ENCODE data around the gene MYD88.
A peak's percentile ranks its signal among the peaks of the same experiment; 100 is the strongest.
"Not testable (repeated sequence)": the region's sequence is repeated elsewhere in the genome, so short reads cannot be mapped to it uniquely, and the experiment has no call there.

MYD88 gene

DNA sequence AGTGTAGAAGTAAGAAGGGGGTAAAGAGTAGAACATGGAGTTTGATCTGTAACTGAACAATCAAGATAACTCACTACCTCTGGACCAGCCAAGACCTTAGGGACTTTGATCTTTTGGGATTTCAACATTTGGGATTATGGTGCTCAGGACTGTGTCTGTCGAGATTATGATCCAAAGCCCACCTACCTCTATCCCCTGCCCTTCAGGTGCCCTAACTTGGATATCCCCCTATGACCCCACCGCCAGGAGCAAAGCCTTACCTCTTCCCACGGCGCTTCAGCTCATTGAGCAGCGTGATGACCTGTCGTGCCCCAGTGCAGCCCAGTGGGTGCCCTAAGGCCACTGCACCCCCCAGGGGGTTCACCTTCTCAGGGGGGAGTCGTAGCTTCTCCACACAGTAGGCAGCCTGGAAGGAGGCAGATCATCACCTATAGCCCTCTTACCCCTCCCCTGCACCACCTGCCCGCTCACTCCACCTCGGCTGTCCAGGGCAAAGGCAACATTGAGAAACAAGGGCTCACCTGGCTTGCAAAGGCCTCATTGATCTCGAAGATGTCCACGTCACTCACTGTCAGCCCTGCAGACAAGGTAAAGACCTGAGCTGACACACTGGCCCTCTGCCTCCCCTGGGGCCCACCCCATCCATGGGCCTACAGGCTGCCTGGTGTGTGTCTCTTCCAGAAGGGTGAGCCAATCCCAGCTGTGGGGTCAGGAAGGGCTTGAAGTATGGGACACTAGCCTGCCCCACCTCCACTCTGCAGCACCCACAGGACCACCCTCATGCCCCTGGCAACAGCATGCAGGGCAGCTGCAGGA lies 12.9 kb upstream of the MYD88 start:
- Mint-ChIP-seq H3K27ac (peak overlapping the region; percentile 49 to 83), H3K27me3 (no peaks in the 10 kb centered on the region), H3K36me3 (ENCODE audit: insufficient read depth) (peaks cover 70% of the 10 kb centered on the region), H3K4me1 (ENCODE audit: low read depth in 2 of 2) (peaks cover 10 to 15% of the 10 kb centered on the region in 2 donors), H3K4me3 (no peak overlapping the region), H3K9me3 (no peaks in the 10 kb centered on the region)
- ATAC-seq (replicated peaks) (no peak), DNase-seq (no peak)

GRCh38 chr3:38126121-38126892 lies 12.2 kb upstream of the MYD88 start:
- no peak for DNase-seq
- peak overlapping the region; percentile 49 to 83 for H3K27ac Mint-ChIP-seq
- no peaks in the 10 kb centered on the region for H3K9me3 Mint-ChIP-seq
- H3K4me3 Mint-ChIP-seq: no peak overlapping the region
- H3K27me3 Mint-ChIP-seq: no peaks in the 10 kb centered on the region
- no peak for ATAC-seq (replicated peaks)
- H3K4me1 Mint-ChIP-seq (ENCODE audit: low read depth in 2 of 2): peaks cover 8 to 19% of the 10 kb centered on the region in 2 donors
- peaks cover 66% of the 10 kb centered on the region for H3K36me3 Mint-ChIP-seq (ENCODE audit: insufficient read depth)

DNA sequence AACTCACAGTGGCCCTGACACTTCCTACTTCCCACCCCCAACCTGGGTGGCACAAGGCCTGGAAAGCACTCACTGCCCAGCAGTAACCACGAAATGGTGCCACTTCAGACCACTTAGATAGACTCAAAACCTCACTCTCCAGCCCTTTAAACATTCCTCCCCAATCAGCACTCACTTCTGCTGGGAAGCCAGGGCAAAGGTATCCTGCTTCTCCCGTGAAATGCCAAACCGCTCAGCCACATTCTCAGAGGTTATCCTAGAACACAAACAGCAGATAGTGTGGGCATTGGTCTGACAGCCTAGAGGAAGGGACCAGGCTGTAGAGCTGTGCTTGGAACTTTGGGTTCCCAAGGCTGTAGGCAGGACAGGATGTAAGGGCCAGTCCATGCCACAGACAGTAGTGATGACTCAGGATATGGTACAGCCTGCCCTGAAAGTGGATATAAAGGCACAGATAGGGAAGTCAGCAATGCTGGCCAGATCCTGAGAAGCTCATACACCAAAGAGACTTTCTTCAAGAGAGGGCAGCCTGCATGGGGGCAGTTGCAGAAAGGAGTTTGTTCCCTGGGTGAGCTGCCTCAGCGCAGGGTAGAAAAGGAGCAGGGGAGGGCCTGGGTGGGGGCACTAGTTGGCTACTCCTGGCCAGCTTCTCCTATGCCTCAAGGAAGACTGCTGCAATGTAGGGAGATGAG lies 10.7 kb upstream of the MYD88 start:
- no peaks in the 10 kb centered on the region for H3K9me3 Mint-ChIP-seq
- DNase-seq (no peak), ATAC-seq (replicated peaks) (no peak)
- peaks cover 9 to 29% of the 10 kb centered on the region in 2 donors for H3K4me1 Mint-ChIP-seq (ENCODE audit: low read depth in 2 of 2)
- peaks cover 52% of the 10 kb centered on the region for H3K36me3 Mint-ChIP-seq (ENCODE audit: insufficient read depth)
- no peak overlapping the region for H3K4me3 Mint-ChIP-seq
- H3K27me3 Mint-ChIP-seq: no peaks in the 10 kb centered on the region
- peak overlapping the region in 1 of 2 donors; percentile 44 for H3K27ac Mint-ChIP-seq

GRCh38 chr3:38128303-38128655 lies 10.2 kb upstream of the MYD88 start:
- DNase-seq: no peak

GRCh38 chr3:38129058-38129457 lies 9.4 kb upstream of the MYD88 start:
- no peaks in the 10 kb centered on the region for H3K27me3 Mint-ChIP-seq
- H3K36me3 Mint-ChIP-seq (ENCODE audit: insufficient read depth): peaks cover 39% of the 10 kb centered on the region
- no peak for DNase-seq
- no peaks in the 10 kb centered on the region for H3K9me3 Mint-ChIP-seq
- peaks cover 12 to 30% of the 10 kb centered on the region in 2 donors for H3K4me1 Mint-ChIP-seq (ENCODE audit: low read depth in 2 of 2)
- no peak for ATAC-seq (replicated peaks)
- no peak overlapping the region for H3K4me3 Mint-ChIP-seq
- H3K27ac Mint-ChIP-seq: peak overlapping the region; percentile 29 to 44

More at GRCh38 chr3:38128303-38128655, 10.2 kb upstream of the MYD88 start:
- Mint-ChIP-seq H3K4me1 (ENCODE audit: low read depth in 2 of 2) (peaks cover 12 to 30% of the 10 kb centered on the region in 2 donors), H3K27me3 (no peaks in the 10 kb centered on the region), H3K4me3 (no peak overlapping the region), H3K36me3 (ENCODE audit: insufficient read depth) (peaks cover 47% of the 10 kb centered on the region), H3K27ac (peak overlapping the region in 1 of 2 donors; percentile 44), H3K9me3 (no peaks in the 10 kb centered on the region)
- no peak for ATAC-seq (replicated peaks)

DNA sequence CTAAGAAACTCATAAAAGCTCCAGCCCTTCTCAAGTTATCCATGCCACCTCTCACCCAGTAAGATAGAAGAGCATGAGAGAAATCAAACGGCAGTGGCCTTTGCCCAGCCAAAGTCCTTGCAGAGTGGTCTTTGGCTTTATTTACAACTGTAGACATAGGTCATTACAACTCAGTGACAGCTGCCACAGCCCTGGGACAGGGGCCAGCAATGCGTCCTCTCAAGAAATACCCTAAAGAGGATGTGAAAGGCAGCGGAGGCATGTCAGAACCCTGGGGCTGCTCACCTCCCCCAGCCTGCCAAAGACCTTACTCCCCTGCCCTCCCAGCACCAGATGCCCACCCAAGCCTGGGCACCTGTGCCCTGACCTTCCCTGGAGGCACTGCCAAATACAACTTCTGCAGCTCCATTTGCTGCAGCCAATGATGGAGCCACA lies 7.8 kb upstream of the MYD88 start:
- DNase-seq (no peak), ATAC-seq (replicated peaks) (no peak)
- H3K27ac Mint-ChIP-seq: peak overlapping the region; percentile 28 to 70
- peaks cover 17 to 36% of the 10 kb centered on the region in 2 donors for H3K4me1 Mint-ChIP-seq (ENCODE audit: low read depth in 2 of 2)
- H3K4me3 Mint-ChIP-seq: no peak overlapping the region
- H3K9me3 Mint-ChIP-seq: no peaks in the 10 kb centered on the region
- no peaks in the 10 kb centered on the region for H3K27me3 Mint-ChIP-seq
- H3K36me3 Mint-ChIP-seq (ENCODE audit: insufficient read depth): peaks cover 24% of the 10 kb centered on the region

DNA sequence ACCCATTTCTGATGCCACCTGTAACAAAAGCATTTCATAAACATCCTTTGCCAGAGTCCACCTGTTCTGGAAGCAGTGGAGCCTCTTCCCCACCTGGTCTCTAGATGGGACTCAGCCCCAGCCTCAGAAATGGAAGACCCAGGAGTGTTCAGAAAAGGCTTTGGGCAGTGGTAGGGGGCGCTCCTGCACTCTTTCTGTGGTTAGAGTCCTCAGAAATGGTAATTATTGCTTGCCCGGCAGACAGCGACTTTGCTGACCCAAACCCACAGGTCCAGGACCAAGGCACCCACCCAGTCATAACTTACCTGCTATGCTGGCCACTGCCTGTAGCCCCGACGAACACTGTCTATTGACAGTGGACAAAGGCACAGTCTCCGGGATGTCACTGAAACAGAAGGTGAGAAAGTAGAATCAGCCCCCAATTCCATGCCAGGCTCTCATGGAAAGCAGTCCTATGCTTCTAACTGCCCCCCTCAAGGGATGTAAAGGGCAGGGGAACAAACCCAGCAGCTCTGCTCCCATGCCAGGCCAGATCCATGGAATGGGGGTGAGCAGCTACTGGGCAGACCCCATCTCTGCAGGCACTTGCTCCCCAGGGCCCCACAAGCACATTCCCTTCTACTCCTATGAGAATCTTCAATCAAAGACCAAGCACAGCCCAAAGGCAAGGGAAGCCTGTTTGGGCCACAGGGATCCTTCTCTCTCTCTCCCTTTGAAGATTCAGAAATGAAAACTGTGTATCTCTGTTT lies 6.7 kb upstream of the MYD88 start:
- Mint-ChIP-seq H3K4me3 (no peak overlapping the region), H3K4me1 (ENCODE audit: low read depth in 2 of 2) (peaks cover 23 to 44% of the 10 kb centered on the region in 2 donors), H3K27ac (peak overlapping the region in 1 of 2 donors; percentile 28), H3K36me3 (ENCODE audit: insufficient read depth) (peaks cover 25% of the 10 kb centered on the region), H3K9me3 (no peaks in the 10 kb centered on the region), H3K27me3 (no peaks in the 10 kb centered on the region)
- no peak for ATAC-seq (replicated peaks)
- DNase-seq: no peak

GRCh38 chr3:38133209-38133556 lies 5.3 kb upstream of the MYD88 start:
- Mint-ChIP-seq H3K9me3 (no peaks in the 10 kb centered on the region), H3K27me3 (no peaks in the 10 kb centered on the region), H3K4me1 (ENCODE audit: low read depth in 2 of 2) (peaks cover 34 to 53% of the 10 kb centered on the region in 2 donors), H3K27ac (peak overlapping the region; percentile 9 to 28), H3K4me3 (no peak overlapping the region), H3K36me3 (ENCODE audit: insufficient read depth) (peaks cover 23% of the 10 kb centered on the region)
- ATAC-seq (replicated peaks): no peak
- DNase-seq: no peak

- H3K27me3 Mint-ChIP-seq: no peaks in the 10 kb centered on the region
- no peak for DNase-seq
- peaks cover 37 to 57% of the 10 kb centered on the region in 2 donors for H3K4me1 Mint-ChIP-seq (ENCODE audit: low read depth in 2 of 2)
- ATAC-seq (replicated peaks): no peak
- peaks cover 24% of the 10 kb centered on the region for H3K36me3 Mint-ChIP-seq (ENCODE audit: insufficient read depth)
- peak overlapping the region in 1 of 2 donors; percentile 9 for H3K27ac Mint-ChIP-seq
- H3K4me3 Mint-ChIP-seq: no peak overlapping the region
- H3K9me3 Mint-ChIP-seq: no peaks in the 10 kb centered on the region
Measured at GRCh38 chr3:38133557-38134405, 4.7 kb upstream of the MYD88 start.

- H3K4me1 Mint-ChIP-seq (ENCODE audit: low read depth in 2 of 2): peaks cover 41 to 57% of the 10 kb centered on the region in 2 donors
- H3K27me3 Mint-ChIP-seq; H3K9me3 Mint-ChIP-seq; ATAC-seq (replicated peaks); DNase-seq: not testable (repeated sequence)
- peaks cover 24% of the 10 kb centered on the region for H3K36me3 Mint-ChIP-seq (ENCODE audit: insufficient read depth)
- H3K4me3 Mint-ChIP-seq: peak overlapping the region; percentile 92 to 97
- peak overlapping the region in 1 of 2 donors; percentile 90 for H3K27ac Mint-ChIP-seq
Measured at GRCh38 chr3:38134517-38135143, 3.8 kb upstream of the MYD88 start.

GRCh38 chr3:38135621-38136277 lies 2.7 kb upstream of the MYD88 start:
- peak overlapping the region; percentile 90 to 93 for H3K27ac Mint-ChIP-seq
- H3K36me3 Mint-ChIP-seq (ENCODE audit: insufficient read depth): peaks cover 20% of the 10 kb centered on the region
- peak overlapping the region; percentile 92 to 97 for H3K4me3 Mint-ChIP-seq
- DNase-seq: peak in 1 of 3 experiments; percentile 21
- not testable (repeated sequence) for H3K27me3 Mint-ChIP-seq; ATAC-seq (replicated peaks); H3K9me3 Mint-ChIP-seq
- peaks cover 47 to 57% of the 10 kb centered on the region in 2 donors for H3K4me1 Mint-ChIP-seq (ENCODE audit: low read depth in 2 of 2)
